Skeletal muscle satellite cell (primary cell): ENCODE data around the gene GHR.
"Not testable (repeated sequence)": the region's sequence is repeated elsewhere in the genome, so short reads cannot be mapped to it uniquely, and the experiment has no call there.

Experiments
- H3K27me3 ChIP-seq: 2 replicates; pipeline ENCODE4 v1.7.0; 2013; ENCODE audit warnings: low read length; ENCODE audit not compliant: control insufficient read depth, insufficient read depth
- H3K36me3 ChIP-seq: 2 replicates; pipeline ENCODE4 v1.7.0; 2013; ENCODE audit warnings: mild to moderate bottlenecking, control low read depth, low read length; ENCODE audit not compliant: insufficient read depth
- H3K4me1 ChIP-seq: 2 replicates; pipeline ENCODE4 v1.7.0; 2013; ENCODE audit warnings: low read length; ENCODE audit not compliant: control insufficient read depth, insufficient read depth
- H3K4me2 ChIP-seq: 2 replicates; pipeline ENCODE4 v1.7.0; 2013; ENCODE audit warnings: mild to moderate bottlenecking, low read length
- H3K4me3 ChIP-seq: 2 replicates; pipeline ENCODE4 v1.7.0; 2013; ENCODE audit warnings: low read length
- H3K9ac ChIP-seq: 2 replicates; pipeline ENCODE4 v1.7.0; 2013; ENCODE audit warnings: mild to moderate bottlenecking, low read depth, low read length, moderate library complexity
- H3K9me3 ChIP-seq: replicated peaks from 2 replicates; pipeline ENCODE4 v1.7.0; 2013; ENCODE audit warnings: mild to moderate bottlenecking, control low read depth, low read length

Gene GHR

GRCh38 chr5:42573386-42573785, 150.1 kb downstream of the GHR start:
- Histone ChIP-seq H3K4me2 (no peak overlapping the region), H3K4me1 (peaks cover 12% of the 10 kb centered on the region), H3K9ac (no peak overlapping the region), H3K9me3 (no peaks in the 10 kb centered on the region), H3K27me3 (no peaks in the 10 kb centered on the region), H3K4me3 (no peak overlapping the region), H3K36me3 (no peaks in the 10 kb centered on the region)

GRCh38 chr5:42575914-42576313, 152.7 kb downstream of the GHR start:
- H3K4me1 ChIP-seq, H3K4me3 ChIP-seq: not testable (repeated sequence)

GRCh38 chr5:42578901-42579300, 155.7 kb downstream of the GHR start:
- not testable (repeated sequence) for H3K9ac ChIP-seq, H3K4me2 ChIP-seq, H3K4me3 ChIP-seq, H3K27me3 ChIP-seq, H3K36me3 ChIP-seq, H3K9me3 ChIP-seq, H3K4me1 ChIP-seq

More at GRCh38 chr5:42575914-42576313, 152.7 kb downstream of the GHR start:
- H3K9ac ChIP-seq, H3K27me3 ChIP-seq, H3K4me2 ChIP-seq, H3K9me3 ChIP-seq, H3K36me3 ChIP-seq: not testable (repeated sequence)

- Histone ChIP-seq H3K36me3 (no peaks in the 10 kb centered on the region), H3K4me1 (no peaks in the 10 kb centered on the region), H3K4me3 (no peak overlapping the region), H3K27me3 (no peaks in the 10 kb centered on the region), H3K9me3 (no peaks in the 10 kb centered on the region), H3K9ac (no peak overlapping the region), H3K4me2 (no peak overlapping the region)
Measured at GRCh38 chr5:42579320-42579719, 156.1 kb downstream of the GHR start.

GRCh38 chr5:42581845-42582244, 158.6 kb downstream of the GHR start:
- no peaks in the 10 kb centered on the region for H3K27me3 ChIP-seq
- H3K4me2 ChIP-seq, result no peak overlapping the region
- no peaks in the 10 kb centered on the region for H3K9me3 ChIP-seq
- H3K4me1 ChIP-seq, result no peaks in the 10 kb centered on the region
- H3K4me3 ChIP-seq, result no peak overlapping the region
- no peak overlapping the region for H3K9ac ChIP-seq
- H3K36me3 ChIP-seq, result no peaks in the 10 kb centered on the region

- no peaks in the 10 kb centered on the region for H3K9me3 ChIP-seq
- H3K27me3 ChIP-seq, result no peaks in the 10 kb centered on the region
- H3K4me3 ChIP-seq, result no peak overlapping the region
- H3K4me1 ChIP-seq, result no peaks in the 10 kb centered on the region
- H3K4me2 ChIP-seq, result no peak overlapping the region
- no peak overlapping the region for H3K9ac ChIP-seq
- no peaks in the 10 kb centered on the region for H3K36me3 ChIP-seq
Measured at GRCh38 chr5:42582723-42583122, 159.5 kb downstream of the GHR start.

GRCh38 chr5:42583322-42583721, 160.1 kb downstream of the GHR start:
- no peaks in the 10 kb centered on the region for H3K9me3 ChIP-seq
- no peak overlapping the region for H3K4me2 ChIP-seq
- H3K4me3 ChIP-seq, result no peak overlapping the region
- no peaks in the 10 kb centered on the region for H3K27me3 ChIP-seq
- no peak overlapping the region for H3K9ac ChIP-seq
- H3K4me1 ChIP-seq, result no peaks in the 10 kb centered on the region
- H3K36me3 ChIP-seq, result no peaks in the 10 kb centered on the region

- H3K9ac ChIP-seq, result no peak overlapping the region
- no peak overlapping the region for H3K4me2 ChIP-seq
- H3K4me1 ChIP-seq, result peaks cover 14% of the 10 kb centered on the region
- H3K4me3 ChIP-seq, result no peak overlapping the region
- H3K27me3 ChIP-seq, result no peaks in the 10 kb centered on the region
- H3K9me3 ChIP-seq, result no peaks in the 10 kb centered on the region
- no peaks in the 10 kb centered on the region for H3K36me3 ChIP-seq
Measured at GRCh38 chr5:42586625-42587024, 163.4 kb downstream of the GHR start.

- H3K4me2 ChIP-seq, result no peak overlapping the region
- no peak overlapping the region for H3K4me3 ChIP-seq
- peaks cover 14% of the 10 kb centered on the region for H3K4me1 ChIP-seq
Measured at GRCh38 chr5:42587096-42587723, 164.0 kb downstream of the GHR start.

GRCh38 chr5:42590566-42590965, 167.3 kb downstream of the GHR start:
- no peak overlapping the region for H3K9ac ChIP-seq
- no peaks in the 10 kb centered on the region for H3K9me3 ChIP-seq
- H3K4me1 ChIP-seq, result peaks cover 14% of the 10 kb centered on the region
- no peaks in the 10 kb centered on the region for H3K36me3 ChIP-seq
- H3K4me2 ChIP-seq, result peak overlapping the region; percentile 21
- no peak overlapping the region for H3K4me3 ChIP-seq
- no peaks in the 10 kb centered on the region for H3K27me3 ChIP-seq

More at GRCh38 chr5:42587096-42587723, 164.0 kb downstream of the GHR start:
- no peaks in the 10 kb centered on the region for H3K27me3 ChIP-seq
- no peaks in the 10 kb centered on the region for H3K9me3 ChIP-seq
- no peaks in the 10 kb centered on the region for H3K36me3 ChIP-seq
- no peak overlapping the region for H3K9ac ChIP-seq

- no peak overlapping the region for H3K9ac ChIP-seq
Measured at GRCh38 chr5:42591015-42591414, 167.8 kb downstream of the GHR start.

GRCh38 chr5:42592401-42593140, 169.3 kb downstream of the GHR start:
- Histone ChIP-seq H3K36me3 (no peaks in the 10 kb centered on the region), H3K9me3 (no peaks in the 10 kb centered on the region), H3K4me2 (no peak overlapping the region), H3K4me3 (no peak overlapping the region), H3K9ac (no peak overlapping the region), H3K4me1 (peaks cover 18% of the 10 kb centered on the region), H3K27me3 (no peaks in the 10 kb centered on the region)

More at GRCh38 chr5:42591015-42591414, 167.8 kb downstream of the GHR start:
- no peak overlapping the region for H3K4me3 ChIP-seq
- H3K4me2 ChIP-seq, result peak overlapping the region; percentile 21
- no peaks in the 10 kb centered on the region for H3K36me3 ChIP-seq
- no peaks in the 10 kb centered on the region for H3K27me3 ChIP-seq
- H3K9me3 ChIP-seq, result no peaks in the 10 kb centered on the region
- H3K4me1 ChIP-seq, result peaks cover 18% of the 10 kb centered on the region
